HepG2 (cell line): ENCODE results near the gene PKN2.

ENCODE experiments used
- CTCF ChIP-seq: sonication (generic); formaldehyde crosslinking; IDR thresholded peaks from 2 replicates; pipeline ENCODE4 v1.5.0; 2020; ENCODE audit warnings: mild to moderate bottlenecking, missing genetic modification reagents, moderate library complexity
- GLMP ChIP-seq: sonication (generic); formaldehyde crosslinking; IDR thresholded peaks from 2 replicates; pipeline ENCODE4 v1.9.0; 2021; ENCODE audit warnings: missing genetic modification reagents, mild to moderate bottlenecking, borderline replicate concordance
- GMEB1 ChIP-seq: sonication (generic); formaldehyde crosslinking; IDR thresholded peaks from 2 replicates; pipeline ENCODE4 v1.5.1; 2020; ENCODE audit warnings: missing genetic modification reagents, mild to moderate bottlenecking, borderline replicate concordance
- HIVEP1 ChIP-seq: sonication (generic); formaldehyde crosslinking; IDR thresholded peaks from 2 replicates; pipeline ENCODE4 v1.4.0; 2020; ENCODE audit warnings: mild to moderate bottlenecking, missing genetic modification reagents
- MAFK ChIP-seq, 2 experiments: IDR thresholded peaks in 1 of 2; conservative IDR thresholded peaks in 1 of 2; 2 replicates each; pipeline ENCODE4 v1.6.1; 2011; ENCODE audit warnings: improper control_type of control experiment in 2 of 2, low read length in 2 of 2
- POLR2A ChIP-seq, 2 experiments: IDR thresholded peaks; 2 replicates each; pipeline ENCODE4 v1.6.1; 2011; ENCODE audit warnings: low read depth in 2 of 2, low read length in 2 of 2, mild to moderate bottlenecking in 1 of 2, moderate library complexity in 1 of 2; ENCODE audit not compliant: insufficient read depth in 1 of 2
- RNF2 ChIP-seq: fragments of 450-650 bp; conservative IDR thresholded peaks from 2 replicates; pipeline ENCODE4 v1.6.1; 2016; ENCODE audit warnings: low read depth
- TOE1 ChIP-seq: sonication (generic); formaldehyde crosslinking; IDR thresholded peaks from 2 replicates; pipeline ENCODE4 v1.4.0; 2020; ENCODE audit warnings: mild to moderate bottlenecking, missing genetic modification reagents
- ZBTB1 ChIP-seq: sonication (generic); formaldehyde crosslinking; IDR thresholded peaks from 2 replicates; pipeline ENCODE4 v1.4.0; 2020; ENCODE audit warnings: missing genetic modification reagents, borderline replicate concordance

DNA sequence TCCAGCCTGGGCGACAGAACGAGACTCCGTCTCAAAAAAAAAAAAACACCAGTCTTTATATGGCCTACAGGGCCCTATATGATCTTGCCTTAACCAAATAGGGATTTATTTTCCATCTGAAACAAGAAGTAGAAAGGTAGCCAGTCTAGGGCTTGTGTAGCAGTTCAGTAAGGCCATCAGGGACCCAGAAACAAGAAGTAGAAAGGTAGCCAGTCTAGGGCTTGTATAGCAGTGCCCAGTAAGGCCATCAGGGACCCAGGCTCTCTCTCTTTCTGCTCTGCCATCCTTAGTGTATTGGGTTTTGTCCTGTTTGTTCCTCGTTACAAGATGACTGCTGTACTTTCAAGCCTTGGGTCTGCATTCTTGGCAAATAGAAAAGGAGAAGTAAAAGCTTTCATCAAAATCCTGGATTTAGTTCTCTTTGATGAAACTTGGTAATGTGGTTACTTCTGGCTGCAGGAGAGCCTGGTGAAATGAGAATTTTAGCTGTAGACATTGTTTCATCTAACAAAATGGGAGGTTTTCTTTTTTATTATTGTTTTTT is 46.1 kb downstream of the PKN2 start:
- no peak for TF ChIP-seq ZBTB1 (CRISPR knock-in tag)
- no peak for TF ChIP-seq RNF2
- TF ChIP-seq HIVEP1 (CRISPR knock-in tag), result no peak
- no peak for TF ChIP-seq POLR2A (IDR thresholded peaks at IDR 0.05; ENCODE audit: insufficient read depth in 1 of 2, low read depth in 2 of 2, low read length in 2 of 2)
- no peak for TF ChIP-seq GLMP (CRISPR knock-in tag)
- TF ChIP-seq MAFK (conservative IDR thresholded peaks at IDR 0.05 in 1 of 2, IDR thresholded peaks at IDR 0.05 in 1 of 2; ENCODE audit: low read length in 2 of 2), result no peak
- TF ChIP-seq TOE1 (CRISPR knock-in tag), result no peak
- no peak for TF ChIP-seq CTCF
- no peak for TF ChIP-seq GMEB1 (CRISPR knock-in tag)
